IMR-90 (cell line): Measurements from ENCODE around the gene ANKRD10. TPM values are rescaled to one million over a fixed set of nuclear protein-coding genes. Genes with fewer than 3 reads are reported as not detected.

Experiments
- ATAC-seq: fragments of 200-7000 bp; cut with Tn5 transposase; 2 replicates; pipeline ENCODE4 v1.9.1; 2020; ENCODE audit warnings: low read depth, mild to moderate bottlenecking, moderate library complexity
- BruUV-seq: library from RNA; stranded (reverse); fragments of 400-500 nt; replicated peaks from 2 replicates; lab custom pipeline; 2021; lab: Mats Ljungman, UMichigan
- CTCF ChIA-PET: fragments of 300-600 bp; formaldehyde crosslinking; extraction: SDS; loops from one replicate; lab custom pipeline; 2021; ENCODE audit warnings: antibody characterized with exemption; lab: Yijun Ruan, JAX
- POLR2A ChIA-PET: fragments of 300-600 bp; sonication (Branson Sonifier 250); formaldehyde crosslinking; loops from one replicate; lab custom pipeline; 2022; ENCODE audit warnings: antibody characterized with exemption; ENCODE audit not compliant: unreplicated experiment; lab: Charles Lee
- DNase-seq: peaks from one replicate; pipeline ENCODE4 v3.0.0; 2013
- H2AFZ ChIP-seq: replicated peaks from 2 replicates; pipeline ENCODE3; 2013; ENCODE audit warnings: low read length, mild to moderate bottlenecking; ENCODE audit not compliant: poor library complexity
- H2AK5ac ChIP-seq: 2 replicates; pipeline ENCODE4 v1.6.1; 2013; ENCODE audit warnings: low read depth, low read length, inconsistent platforms
- H2AK9ac ChIP-seq: replicated peaks from 2 replicates; pipeline ENCODE3; 2013; ENCODE audit warnings: mild to moderate bottlenecking, low read depth, low read length, moderate library complexity; ENCODE audit not compliant: poor library complexity
- H2BK120ac ChIP-seq: 2 replicates; pipeline ENCODE4 v1.6.1; 2013; ENCODE audit warnings: low read depth, low read length, inconsistent platforms
- H2BK15ac ChIP-seq: 3 replicates; pipeline ENCODE4 v1.6.1; 2013; ENCODE audit warnings: low read depth, low read length, inconsistent platforms
- H2BK20ac ChIP-seq: 2 replicates; pipeline ENCODE4 v1.6.1; 2013; ENCODE audit warnings: low read depth, mild to moderate bottlenecking, inconsistent platforms, low read length, moderate library complexity
- H2BK5ac ChIP-seq: 2 replicates; pipeline ENCODE4 v1.6.1; 2013; ENCODE audit warnings: mild to moderate bottlenecking, low read depth, low read length, inconsistent platforms; ENCODE audit not compliant: poor library complexity, severe bottlenecking
- H3K14ac ChIP-seq: replicated peaks from 2 replicates; pipeline ENCODE4 v1.6.1; 2013; ENCODE audit warnings: low read depth, low read length, inconsistent platforms
- H3K18ac ChIP-seq: 2 replicates; pipeline ENCODE4 v1.6.1; 2013; ENCODE audit warnings: low read depth, low read length, control low read depth
- H3K23ac ChIP-seq: 2 replicates; pipeline ENCODE4 v1.6.1; 2013; ENCODE audit warnings: low read depth, low read length, inconsistent platforms
- H3K27ac ChIP-seq: 2 replicates; pipeline ENCODE4 v1.5.1; 2013; ENCODE audit warnings: mild to moderate bottlenecking, control low read depth, low read length; ENCODE audit not compliant: insufficient read depth
- H3K27me3 ChIP-seq: 2 replicates; pipeline ENCODE4 v1.6.1; 2013; ENCODE audit warnings: low read length; ENCODE audit not compliant: control insufficient read depth, insufficient read depth
- H3K36me3 ChIP-seq: 2 replicates; pipeline ENCODE4 v1.6.1; 2013; ENCODE audit warnings: low read length, mixed read lengths; ENCODE audit not compliant: control insufficient read depth, insufficient read depth
- H3K4ac ChIP-seq: 2 replicates; pipeline ENCODE4 v1.6.1; 2013; ENCODE audit warnings: low read depth, low read length, inconsistent platforms
- H3K4me1 ChIP-seq: 2 replicates; pipeline ENCODE4 v1.6.1; 2013; ENCODE audit warnings: low read length, mixed read lengths; ENCODE audit not compliant: control insufficient read depth, insufficient read depth
- H3K4me2 ChIP-seq: 2 replicates; pipeline ENCODE4 v1.6.1; 2013; ENCODE audit warnings: low read depth, mild to moderate bottlenecking, control low read depth, low read length, moderate library complexity
- H3K4me3 ChIP-seq: 2 replicates; pipeline ENCODE4 v1.5.1; 2013; ENCODE audit warnings: low read depth, mild to moderate bottlenecking, control low read depth, low read length, moderate library complexity; ENCODE audit not compliant: insufficient read depth
- H3K56ac ChIP-seq: 2 replicates; pipeline ENCODE4 v1.6.1; 2013; ENCODE audit warnings: low read length, inconsistent platforms; ENCODE audit not compliant: insufficient read depth; ENCODE audit errors: extremely low read depth
- H3K79me1 ChIP-seq, 2 experiments: 2 replicates each; pipeline ENCODE4 v1.6.1; 2013; ENCODE audit warnings: low read length in 2 of 2, inconsistent platforms in 1 of 2, low read depth in 1 of 2
- H3K9ac ChIP-seq: 2 replicates; pipeline ENCODE4 v1.6.1; 2013; ENCODE audit warnings: low read depth, low read length, control low read depth
- H3K9me1 ChIP-seq: 2 replicates; pipeline ENCODE4 v1.6.1; 2013; ENCODE audit warnings: low read length, inconsistent platforms; ENCODE audit not compliant: insufficient read depth
- H3K9me3 ChIP-seq: 2 replicates; pipeline ENCODE4 v1.6.1; 2013; ENCODE audit warnings: low read length; ENCODE audit not compliant: control insufficient read depth, insufficient read depth
- H4K20me1 ChIP-seq: 2 replicates; pipeline ENCODE4 v1.6.1; 2013; ENCODE audit warnings: low read length, inconsistent platforms; ENCODE audit not compliant: insufficient read depth
- H4K5ac ChIP-seq: 2 replicates; pipeline ENCODE4 v1.6.1; 2013; ENCODE audit warnings: mild to moderate bottlenecking, low read depth, low read length, control low read depth
- H4K8ac ChIP-seq, 2 experiments: 2 replicates each; pipeline ENCODE4 v1.6.1; 2013; ENCODE audit warnings: low read depth in 2 of 2, low read length in 2 of 2, control low read depth in 1 of 2, inconsistent platforms in 1 of 2
- H4K91ac ChIP-seq: 2 replicates; pipeline ENCODE4 v1.6.1; 2013; ENCODE audit warnings: low read depth, low read length, inconsistent platforms; ENCODE audit not compliant: insufficient read depth
- CHD1 ChIP-seq: IDR thresholded peaks from 2 replicates; pipeline ENCODE4 v1.6.1; 2012; ENCODE audit warnings: low read depth, low read length, improper control_type of control experiment
- CTCF ChIP-seq: conservative IDR thresholded peaks from 2 replicates; pipeline ENCODE4 v1.5.1; 2012; ENCODE audit warnings: mild to moderate bottlenecking, low read depth, low read length, improper control_type of control experiment
- MXI1 ChIP-seq: IDR thresholded peaks from 2 replicates; pipeline ENCODE4 v1.6.1; 2012; ENCODE audit warnings: low read depth, mild to moderate bottlenecking, low read length, moderate library complexity, borderline replicate concordance
- WGBS, 2 experiments: methylation state at CpG; one replicate each; pipeline versions ENCODE4 v1.1.5 to v1.1.7; 2013; ENCODE audit warnings: missing lambda C conversion rate in 2 of 2; ENCODE audit not compliant: insufficient read length in 1 of 2; ENCODE audit errors: extremely low coverage in 2 of 2; 5-methylcytosine and 5-hydroxymethylcytosine counted together
- dilution Hi-C: fragments of 300-500 bp; cut with HindIII; formaldehyde crosslinking; loops from one replicate; pipeline ENCODE4 v1.14.3; 2018; ENCODE audit warnings: low sequenced_read_pairs; ENCODE audit not compliant: unreplicated experiment
- in situ Hi-C: fragments of 300-500 bp; cut with MboI; formaldehyde crosslinking; loops from 3 replicates; pipeline ENCODE4 v1.14.3; 2019; ENCODE audit warnings: low sequenced_read_pairs, inconsistent platforms, mixed read lengths
- intact Hi-C: fragments of 100-400 bp; cut with micrococcal nuclease; formaldehyde crosslinking; loops from 2 replicates; pipeline ENCODE4 v1.10.0; 2022
- polyA plus RNA-seq, 3 experiments: library from polyadenylated mRNA; depleted of rRNA; stranded (reverse); fragments of >200 nt; gene quantifications; 2 replicates each; pipeline ENCODE4 v1.2.3, GENCODE V29; 2012; ENCODE audit warnings: low replicate concordance in 1 of 3
- total RNA-seq: library from RNA; depleted of rRNA; stranded (reverse); fragments of >200 nt; gene quantifications from 2 replicates; pipeline ENCODE4 v1.2.3, GENCODE V29; 2012

Gene ANKRD10
- total and polyA plus RNA-seq, 2 of the 4 experiments (the other 2 are of a cell fraction) = 18.3 to 31.1 TPM

- ATAC-seq = no peak
- intact Hi-C loops = loop anchor here (2.0 to 5.0 kb wide), 4 partner anchors 42 to 547 kb away; no protein-coding TSS in a partner anchor
- no peak overlapping the region for H2BK120ac ChIP-seq
- no peak for DNase-seq
- H2AK5ac ChIP-seq = no peak overlapping the region; the same call in 1 of the 2 replicates
- H3K27me3 ChIP-seq = no peaks in the 10 kb centered on the region
- H3K27ac ChIP-seq = peak overlapping the region; percentile 95
- peaks cover 54% of the 10 kb centered on the region for H4K20me1 ChIP-seq
- peak overlapping the region; percentile 100; the same call in 1 of the 2 replicates for H3K4me2 ChIP-seq
- H3K4ac ChIP-seq = peak overlapping the region; percentile 32
- TF ChIP-seq CHD1 (0 out of 2 replicates have a peak, but pooled peaks have one; percentile 20), CTCF (no peak), MXI1 (no peak)
- H2AK9ac ChIP-seq = peak overlapping the region; percentile 98
- H3K4me1 ChIP-seq = peaks cover 10% of the 10 kb centered on the region
- in situ Hi-C loops = no loop called here
- ChIA-PET POLR2A (interaction anchor here (0.6 kb wide), 1 partner anchor 253 kb away, joined by 5 read pairs; no protein-coding TSS in a partner anchor), CTCF (interaction anchor here (0.6 to 1.3 kb wide), 2 partner anchors 20 to 134 kb away, joined by 3 to 4 read pairs; no protein-coding TSS in a partner anchor)
- peak overlapping the region; percentile 88 for H2BK5ac ChIP-seq
- H2BK20ac ChIP-seq = no peak overlapping the region
- H4K8ac ChIP-seq = no peak overlapping the region
- H3K9me3 ChIP-seq = no peaks in the 10 kb centered on the region
- WGBS, 2 experiments = 0% methylated on average over 23 of the region's 27 CpGs; no CpG with 5 or more reads in 1 of the 2 experiments
- no peak overlapping the region for H3K18ac ChIP-seq
- peaks cover 11% of the 10 kb centered on the region for H3K9me1 ChIP-seq
- H2AFZ ChIP-seq = peak overlapping the region; percentile 96
- 0 out of 2 replicates have a peak overlapping the region, but pooled peaks have one; percentile 64 for H3K23ac ChIP-seq
- H2BK15ac ChIP-seq = no peak overlapping the region
- BruUV-seq = no TSS peak
- H3K9ac ChIP-seq = peak overlapping the region; percentile 75
- no peak overlapping the region for H4K91ac ChIP-seq
- peaks cover 11 to 42% of the 10 kb centered on the region in 2 experiments for H3K79me1 ChIP-seq
- H3K4me3 ChIP-seq = peak overlapping the region; percentile 98
- dilution Hi-C loops = no loop called here
- H4K5ac ChIP-seq = no peak overlapping the region
- no peak overlapping the region; the same call in 1 of the 2 replicates for H3K14ac ChIP-seq
- peaks cover 10% of the 10 kb centered on the region for H3K36me3 ChIP-seq
- H3K56ac ChIP-seq = peak overlapping the region; percentile 73
These were observed 863 bp downstream of the ANKRD10 start for GRCh38 chr13:110914081-110914330.
